NCI-H2227 treated with DMSO at 0.1 percent for 48 hours (cell line): Measurements from ENCODE around the gene SRMS.
A peak's percentile ranks its signal among the peaks of the same experiment; 100 is the strongest.

ENCODE experiments used
- DNase-seq: peaks from one replicate; lab custom pipeline; 2025; lab: John Stamatoyannopoulos, UW

The SRMS gene

GRCh38 chr20:63538204-63539091, 9.1 kb downstream of the SRMS start:
- no peak for DNase-seq

DNA sequence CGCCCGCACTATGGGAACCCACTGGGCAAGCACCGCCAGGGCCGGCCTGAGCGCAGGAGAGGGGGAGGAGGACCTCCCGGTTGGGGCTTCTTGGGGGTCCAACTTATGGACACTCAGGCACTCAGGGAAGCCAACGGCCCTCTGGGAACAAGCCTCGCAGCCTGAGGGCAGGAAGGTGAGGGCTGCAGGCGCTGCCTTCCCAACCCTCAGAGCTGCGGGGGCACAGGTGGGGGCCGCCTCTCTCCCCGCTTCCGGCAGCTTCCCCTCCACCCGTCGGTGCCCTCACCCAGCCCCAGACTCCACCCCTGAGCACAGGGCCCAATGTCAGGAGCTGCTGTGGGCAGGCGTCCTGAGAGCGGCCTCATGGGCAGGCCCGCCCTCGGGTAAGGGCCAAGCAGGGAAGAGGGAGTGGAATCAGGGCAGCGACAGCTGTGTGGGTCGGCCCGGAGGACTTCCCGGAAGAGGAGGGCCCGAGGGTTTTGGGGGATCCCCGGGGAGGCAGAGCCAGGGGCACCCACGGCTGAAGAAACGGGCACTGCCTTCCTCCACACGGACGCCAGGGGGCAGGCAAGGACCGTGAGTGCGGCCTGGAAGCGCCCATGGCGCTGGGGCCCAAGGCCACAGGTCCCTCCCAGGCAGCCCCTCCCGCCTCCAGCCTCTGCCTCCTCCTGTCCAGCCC, 9.9 kb downstream of the SRMS start:
- peak; percentile 45 for DNase-seq

GRCh38 chr20:63536997-63537524, 10.5 kb downstream of the SRMS start, which contains the start of gene PTK6:
Gene PTK6, minus strand, starts transcription at chr20:63537376. Its CDS starts 62 bp downstream, at chr20:63537314.
- no peak for DNase-seq

- no peak for DNase-seq
These were observed 11.1 kb downstream of the SRMS start for GRCh38 chr20:63536241-63536977.

DNA sequence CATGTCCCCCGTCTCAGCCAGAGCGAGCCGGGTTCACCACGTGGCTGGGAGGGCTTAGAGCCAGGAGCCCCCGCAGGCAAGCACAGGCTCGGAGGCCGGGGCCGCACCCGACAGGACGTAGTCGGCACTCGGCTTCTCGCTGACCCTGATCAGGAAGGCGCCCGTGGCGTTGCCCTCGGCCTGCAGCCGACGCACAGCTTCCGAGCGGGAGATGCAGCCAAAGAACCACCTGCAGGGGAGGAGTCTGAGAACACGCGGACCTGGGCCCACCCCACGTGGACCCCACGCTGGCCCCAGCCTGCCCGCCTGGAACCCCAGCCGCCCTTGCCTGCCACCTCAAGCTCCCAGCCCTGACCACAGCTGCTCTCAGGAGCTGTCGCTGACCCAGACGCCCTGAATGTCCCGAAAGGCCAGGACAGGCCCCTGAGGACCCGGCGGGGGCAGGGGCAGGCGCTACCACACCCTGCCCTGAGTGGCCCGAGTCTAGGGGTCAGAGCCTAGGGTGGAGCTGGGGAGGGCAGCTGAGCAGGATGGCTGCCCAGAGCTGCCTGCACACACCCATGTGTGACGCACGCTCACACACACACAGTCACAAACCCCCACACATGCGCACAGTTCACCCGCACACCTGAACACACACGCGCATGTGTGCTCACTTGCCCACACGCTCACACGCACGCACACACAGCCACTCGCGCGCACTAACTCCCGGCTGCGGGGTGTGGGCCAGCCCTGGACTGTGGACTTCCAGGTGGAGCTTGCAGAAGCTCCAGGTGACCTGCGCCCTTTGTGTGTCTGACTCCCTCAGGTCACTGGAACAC, 12.5 kb downstream of the SRMS start:
- no peak for DNase-seq

DNA sequence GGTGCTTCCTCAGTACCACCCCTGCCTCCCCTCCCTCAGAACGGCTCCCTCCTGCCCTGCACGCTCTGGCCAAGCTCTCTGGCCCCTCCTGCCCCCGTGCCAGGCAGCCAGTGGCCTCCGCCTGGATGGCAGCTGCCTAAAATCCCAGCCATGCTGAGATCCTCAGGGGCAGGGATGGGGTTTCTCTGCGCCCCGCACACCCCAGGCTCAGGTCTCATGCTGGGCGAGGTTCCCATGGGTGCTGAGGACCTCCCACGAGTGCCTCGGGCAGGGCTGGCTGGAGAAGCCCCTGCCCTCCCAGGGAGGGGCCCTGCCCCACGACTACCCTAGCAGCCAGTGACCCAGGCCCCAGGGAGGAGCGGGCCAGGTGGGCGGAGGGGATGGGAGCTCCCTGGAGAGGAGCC, 13.1 kb downstream of the SRMS start:
- no peak for DNase-seq

- DNase-seq: no peak
These were observed 13.6 kb downstream of the SRMS start for GRCh38 chr20:63533871-63534393.

- DNase-seq: no peak
These were observed 14.2 kb downstream of the SRMS start for GRCh38 chr20:63533388-63533787.

- no peak for DNase-seq
These were observed 15.0 kb downstream of the SRMS start for GRCh38 chr20:63532449-63532971.

GRCh38 chr20:63531686-63532448, 15.7 kb downstream of the SRMS start:
- no peak for DNase-seq

- DNase-seq: no peak
These were observed 16.8 kb downstream of the SRMS start for GRCh38 chr20:63530788-63531160.

GRCh38 chr20:63529861-63530787, 17.4 kb downstream of the SRMS start:
- DNase-seq: no peak

DNA sequence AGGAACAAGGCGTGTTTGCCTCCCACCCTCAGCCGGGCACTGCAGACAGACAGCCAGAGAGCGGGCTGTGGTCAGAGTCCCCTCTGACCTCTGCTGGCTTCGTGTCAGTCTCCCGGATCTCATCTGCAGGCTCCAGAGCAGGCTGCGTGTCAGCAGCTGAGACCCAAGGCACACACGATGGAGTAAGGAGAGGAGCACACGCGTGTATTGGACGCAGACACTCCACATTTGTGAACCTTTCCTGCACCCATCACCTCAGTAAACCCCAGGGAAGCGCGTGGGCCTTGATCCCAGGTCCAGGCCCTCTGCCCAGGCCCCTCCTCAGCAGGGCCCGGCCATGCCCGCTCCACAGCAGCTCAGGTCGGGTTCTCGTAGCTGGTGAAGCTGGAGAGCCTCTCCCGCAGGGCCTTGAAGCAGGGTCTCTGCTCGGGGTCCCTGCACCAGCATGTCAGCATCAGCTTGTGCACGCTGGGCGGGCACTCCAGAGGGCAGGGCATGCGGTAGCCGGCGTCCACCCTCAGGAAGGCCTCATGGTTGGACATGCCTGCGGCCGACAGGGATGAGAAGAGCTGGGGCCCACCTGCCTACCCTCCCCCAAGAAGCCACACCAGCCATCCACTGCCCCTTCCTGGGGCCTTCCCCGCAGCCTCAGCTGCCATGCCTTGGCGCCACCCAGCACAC, 18.2 kb downstream of the SRMS start:
- no peak for DNase-seq

- DNase-seq: no peak
These were observed 20.4 kb downstream of the SRMS start for GRCh38 chr20:63527184-63527583.

GRCh38 chr20:63525971-63526370, 21.6 kb downstream of the SRMS start:
- DNase-seq: no peak

GRCh38 chr20:63525185-63525584, 22.4 kb downstream of the SRMS start:
- DNase-seq: no peak

DNA sequence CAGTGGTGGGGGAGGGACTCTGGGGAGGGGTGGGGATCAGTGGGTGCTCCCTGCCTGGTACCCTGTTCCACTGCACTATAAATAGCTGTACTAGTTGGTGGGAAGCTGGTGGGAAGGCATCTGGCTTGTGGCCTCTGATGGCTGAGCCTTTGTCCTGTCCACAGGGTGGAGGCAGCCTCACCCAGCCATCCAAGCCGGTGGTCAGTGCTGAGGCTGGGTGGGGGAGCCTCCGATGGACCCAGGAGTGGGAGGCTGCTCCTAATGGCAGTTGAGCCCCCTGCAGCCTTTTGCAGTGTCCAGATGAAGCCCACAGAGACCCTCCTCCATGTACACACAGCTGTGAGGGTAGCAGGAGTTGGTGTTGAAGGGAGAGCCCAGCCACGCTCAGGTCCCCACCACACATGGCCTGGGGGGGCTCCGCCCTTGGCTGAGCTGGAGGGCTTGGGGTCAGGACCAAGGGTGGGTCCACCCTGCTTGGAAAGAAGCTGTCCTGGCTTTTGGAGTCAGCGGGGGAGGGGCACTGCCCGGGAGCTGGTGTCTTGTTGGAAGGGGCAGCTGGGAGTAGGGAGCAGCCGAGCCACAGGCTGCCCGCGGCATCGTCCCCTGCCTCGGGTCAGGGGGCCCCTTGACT, 24.5 kb downstream of the SRMS start:
- no peak for DNase-seq
